Upper lobe of right lung (tissue), 1 donor: ENCODE results near the gene PRR16. TPM values are rescaled to one million over a fixed set of nuclear protein-coding genes. Genes with fewer than 3 reads are reported as not detected.

Experiments
- ATAC-seq: fragments of 200-7000 bp; cut with Tn5 transposase; one replicate; pipeline ENCODE4 v1.9.1; 2020; ENCODE audit warnings: mild to moderate bottlenecking, moderate library complexity
- DNase-seq: peaks from one replicate; pipeline ENCODE4 v3.0.0-alpha.2; 2020
- H3K27ac ChIP-seq: fragments of 200-600 bp; one replicate; pipeline ENCODE4 v1.8.0; 2022
- H3K27me3 ChIP-seq: fragments of 200-600 bp; one replicate; pipeline ENCODE4 v1.8.0; 2022; ENCODE audit warnings: mild to moderate bottlenecking
- H3K36me3 ChIP-seq: fragments of 200-600 bp; one replicate; pipeline ENCODE4 v1.8.0; 2022
- H3K4me1 ChIP-seq: fragments of 200-600 bp; one replicate; pipeline ENCODE4 v1.8.0; 2022
- H3K4me3 ChIP-seq: fragments of 200-600 bp; one replicate; pipeline ENCODE4 v1.8.0; 2022; ENCODE audit warnings: mild to moderate bottlenecking
- H3K9me3 ChIP-seq: fragments of 200-600 bp; one replicate; pipeline ENCODE4 v1.8.0; 2022
- CTCF ChIP-seq: fragments of 200-600 bp; IDR thresholded peaks from one replicate; pipeline ENCODE4 v1.8.0; 2022; ENCODE audit warnings: antibody characterized with exemption
- intact Hi-C: fragments of 100-400 bp; cut with DNase I; formaldehyde crosslinking; loops from one replicate; pipeline ENCODE4 v1.11.0; 2022
- total RNA-seq: library from RNA; stranded (reverse); fragmentation: NEBNext Ultra II Directional; extraction: Animal tissue kit (Norgen Biotek cat#: 25700); gene quantifications from one replicate; pipeline ENCODE4 v1.2.1, GENCODE V29; 2021
- donor health status: DM: no; HTN: yes; CAD: no; lungs with severe emphysema.

Gene PRR16
- total RNA-seq, 1 donor from 2014 or later = 3.1 TPM

DNA sequence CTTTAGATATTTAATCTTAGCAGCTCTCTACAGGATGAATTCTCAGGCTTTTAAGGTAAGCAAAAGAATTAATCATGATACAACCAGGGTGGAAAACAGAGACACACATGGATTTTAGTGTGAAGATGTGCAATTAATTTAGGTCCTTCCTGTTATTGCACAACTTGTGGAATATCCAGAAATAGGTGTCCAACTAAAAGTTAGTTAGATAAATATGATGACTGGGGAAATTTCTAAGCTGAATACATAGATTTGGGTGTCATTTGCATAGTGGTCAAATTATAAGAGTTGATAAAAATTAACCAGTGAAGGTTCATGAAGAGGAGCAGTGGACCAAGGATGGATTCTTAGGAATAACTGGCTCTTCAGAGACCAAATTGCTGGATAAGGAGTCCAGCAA lies 266.1 kb downstream of the PRR16 start:
- Histone ChIP-seq H3K9me3 (no peaks in the 10 kb centered on the region), H3K4me3 (no peak overlapping the region), H3K27ac (no peak overlapping the region), H3K27me3 (no peaks in the 10 kb centered on the region), H3K36me3 (no peaks in the 10 kb centered on the region), H3K4me1 (no peaks in the 10 kb centered on the region)
- no peak for TF ChIP-seq CTCF
- no peak for DNase-seq
- ATAC-seq = no peak
- intact Hi-C loops = no loop called here

DNA sequence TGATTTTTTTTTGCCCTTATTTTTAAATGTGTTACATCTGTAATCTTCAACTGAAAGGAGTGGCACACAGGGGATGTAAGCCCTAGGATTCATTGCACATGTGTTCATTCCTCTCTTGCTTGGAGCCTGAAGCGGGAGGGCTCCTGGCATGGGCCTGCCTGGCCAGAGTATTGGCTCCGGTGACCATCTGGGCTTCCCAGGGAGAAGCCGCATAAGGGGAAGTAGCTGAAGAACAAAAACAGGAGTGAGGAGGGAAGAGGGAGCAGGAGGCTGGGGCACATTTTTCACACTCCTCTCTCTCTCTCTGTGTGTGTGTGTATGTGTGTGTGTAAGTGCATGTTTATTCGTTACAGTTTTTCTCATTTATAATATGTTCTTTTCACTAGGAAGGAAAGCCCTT lies 269.9 kb downstream of the PRR16 start:
- intact Hi-C loops = no loop called here
- H3K9me3 ChIP-seq = no peaks in the 10 kb centered on the region
- H3K36me3 ChIP-seq = no peaks in the 10 kb centered on the region
- no peak overlapping the region for H3K4me3 ChIP-seq
- no peak for TF ChIP-seq CTCF
- H3K4me1 ChIP-seq = no peaks in the 10 kb centered on the region
- ATAC-seq (no peak), DNase-seq (no peak)
- H3K27ac ChIP-seq = no peak overlapping the region
- no peaks in the 10 kb centered on the region for H3K27me3 ChIP-seq

DNA sequence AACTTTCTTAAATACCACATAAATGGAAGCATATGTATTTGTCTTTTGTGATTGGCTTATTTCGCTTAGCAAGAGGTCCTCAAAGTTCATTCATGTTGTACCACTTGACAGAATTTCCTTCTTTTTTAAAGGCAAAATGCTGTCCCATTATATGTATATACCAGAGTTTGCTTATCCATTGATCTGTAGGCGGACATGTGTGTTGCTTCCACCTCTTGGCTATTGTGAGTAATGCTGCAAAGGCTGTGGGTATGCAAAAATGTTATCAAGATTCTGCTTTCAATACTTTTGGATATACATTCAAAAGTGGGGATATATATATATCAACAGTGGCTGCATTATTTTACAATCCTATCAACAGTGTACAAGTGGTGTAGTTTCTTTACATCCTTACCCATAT lies 271.0 kb downstream of the PRR16 start:
- H3K36me3 ChIP-seq = no peaks in the 10 kb centered on the region
- no peak for TF ChIP-seq CTCF
- intact Hi-C loops = no loop called here
- no peaks in the 10 kb centered on the region for H3K4me1 ChIP-seq
- DNase-seq = no peak
- no peak overlapping the region for H3K27ac ChIP-seq
- H3K27me3 ChIP-seq = no peaks in the 10 kb centered on the region
- no peak for ATAC-seq
- no peaks in the 10 kb centered on the region for H3K9me3 ChIP-seq
- no peak overlapping the region for H3K4me3 ChIP-seq
